HCT116 (cell line): ENCODE measurements around the gene SEMA3G.

Experiments used
- CTCF ChIP-seq, 3 experiments: fragments of 200-600 bp in 1 of 3; sonication (generic) in 1 of 3; IDR thresholded peaks in 2 of 3; conservative IDR thresholded peaks in 1 of 3; 2 replicates each; pipeline ENCODE4 v1.5.1; 2012 to 2017; ENCODE audit warnings: low read depth in 2 of 3, low read length in 2 of 3, antibody characterized with exemption in 1 of 3, borderline replicate concordance in 1 of 3, control low read depth in 1 of 3, mild to moderate bottlenecking in 1 of 3, mixed read lengths in 1 of 3, mixed run types in 1 of 3, moderate library complexity in 1 of 3; ENCODE audit not compliant: insufficient read depth in 1 of 3
- EZH2 ChIP-seq: fragments of 200-600 bp; sonication (generic); IDR thresholded peaks from 2 replicates; pipeline ENCODE4 v1.6.1; 2017; ENCODE audit warnings: antibody characterized with exemption, mixed run types
- EZH2phosphoT487 ChIP-seq: fragments of 200-600 bp; IDR thresholded peaks from 2 replicates; pipeline ENCODE4 v1.6.1; 2018; ENCODE audit warnings: antibody characterized with exemption, borderline replicate concordance
- JUND ChIP-seq: IDR thresholded peaks from 2 replicates; pipeline ENCODE4 v1.6.1; 2012
- POLR2A ChIP-seq: IDR thresholded peaks from 2 replicates; pipeline ENCODE4 v1.7.0; 2011; ENCODE audit warnings: borderline replicate concordance; ENCODE audit not compliant: insufficient read depth, insufficient read length; ENCODE audit errors: extremely low read depth
- RAD21 ChIP-seq: IDR thresholded peaks from 2 replicates; pipeline ENCODE4 v1.6.1; 2012; ENCODE audit warnings: low read depth, mild to moderate bottlenecking
- SIN3A ChIP-seq: IDR thresholded peaks from 2 replicates; pipeline ENCODE4 v1.6.1; 2012; ENCODE audit warnings: low read depth
- YY1 ChIP-seq: IDR thresholded peaks from 2 replicates; pipeline ENCODE4 v1.6.1; 2011; ENCODE audit warnings: low read length, low read depth, moderate library complexity, mild to moderate bottlenecking; ENCODE audit not compliant: insufficient replicate concordance; ENCODE audit errors: extremely low read depth
- ZFX ChIP-seq: fragments of 450-650 bp; IDR thresholded peaks from 2 replicates; pipeline ENCODE4 v1.6.1; 2017
- TF ChIP-seq, protein P1 (sequence below): IDR thresholded peaks from 2 replicates; pipeline ENCODE4 v1.6.1; 2012
- TF ChIP-seq, protein P2 (sequence below): IDR thresholded peaks from 2 replicates; pipeline ENCODE4 v1.6.1; 2011; ENCODE audit warnings: mild to moderate bottlenecking, low read length, moderate library complexity; ENCODE audit not compliant: insufficient replicate concordance; ENCODE audit errors: extremely low read depth

- no peak for TF ChIP-seq EZH2
- no peak for TF ChIP-seq SIN3A
- no peak for TF ChIP-seq RAD21
- TF ChIP-seq, protein P1, sequence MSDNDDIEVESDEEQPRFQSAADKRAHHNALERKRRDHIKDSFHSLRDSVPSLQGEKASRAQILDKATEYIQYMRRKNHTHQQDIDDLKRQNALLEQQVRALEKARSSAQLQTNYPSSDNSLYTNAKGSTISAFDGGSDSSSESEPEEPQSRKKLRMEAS: no peak
- no peak for TF ChIP-seq CTCF (IDR thresholded peaks at IDR 0.05 in 2 of 3, conservative IDR thresholded peaks at IDR 0.05 in 1 of 3; ENCODE audit: borderline replicate concordance in 1 of 3, insufficient read depth in 1 of 3, low read depth in 2 of 3, low read length in 2 of 3)
- TF ChIP-seq, protein P2, sequence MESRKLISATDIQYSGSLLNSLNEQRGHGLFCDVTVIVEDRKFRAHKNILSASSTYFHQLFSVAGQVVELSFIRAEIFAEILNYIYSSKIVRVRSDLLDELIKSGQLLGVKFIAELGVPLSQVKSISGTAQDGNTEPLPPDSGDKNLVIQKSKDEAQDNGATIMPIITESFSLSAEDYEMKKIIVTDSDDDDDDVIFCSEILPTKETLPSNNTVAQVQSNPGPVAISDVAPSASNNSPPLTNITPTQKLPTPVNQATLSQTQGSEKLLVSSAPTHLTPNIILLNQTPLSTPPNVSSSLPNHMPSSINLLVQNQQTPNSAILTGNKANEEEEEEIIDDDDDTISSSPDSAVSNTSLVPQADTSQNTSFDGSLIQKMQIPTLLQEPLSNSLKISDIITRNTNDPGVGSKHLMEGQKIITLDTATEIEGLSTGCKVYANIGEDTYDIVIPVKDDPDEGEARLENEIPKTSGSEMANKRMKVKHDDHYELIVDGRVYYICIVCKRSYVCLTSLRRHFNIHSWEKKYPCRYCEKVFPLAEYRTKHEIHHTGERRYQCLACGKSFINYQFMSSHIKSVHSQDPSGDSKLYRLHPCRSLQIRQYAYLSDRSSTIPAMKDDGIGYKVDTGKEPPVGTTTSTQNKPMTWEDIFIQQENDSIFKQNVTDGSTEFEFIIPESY: no peak
- TF ChIP-seq POLR2A: no peak
- TF ChIP-seq YY1: no peak
- TF ChIP-seq JUND: no peak
- TF ChIP-seq EZH2phosphoT487: no peak
- TF ChIP-seq ZFX: no peak
Observed at GRCh38 chr3:52487050-52487787, 42.3 kb upstream of the SEMA3G start.
